Stimulated activated CD4-positive, alpha-beta T cell treated with anti-CD3 and anti-CD28 coated beads, Interleukin-12 subunit alpha, Interleukin-12 subunit beta, amount 100 ng/mL, for 24 hours (primary cell): ENCODE measurements around the gene TNFRSF17.
"Not testable (repeated sequence)": the region's sequence is repeated elsewhere in the genome, so short reads cannot be mapped to it uniquely, and the experiment has no call there.

Experiments
- DNase-seq, 2 experiments: peaks; one replicate each; pipeline ENCODE4 v3.0.0-alpha.2; 2020; ENCODE audit warnings: low read depth in 2 of 2

TNFRSF17 gene

DNA sequence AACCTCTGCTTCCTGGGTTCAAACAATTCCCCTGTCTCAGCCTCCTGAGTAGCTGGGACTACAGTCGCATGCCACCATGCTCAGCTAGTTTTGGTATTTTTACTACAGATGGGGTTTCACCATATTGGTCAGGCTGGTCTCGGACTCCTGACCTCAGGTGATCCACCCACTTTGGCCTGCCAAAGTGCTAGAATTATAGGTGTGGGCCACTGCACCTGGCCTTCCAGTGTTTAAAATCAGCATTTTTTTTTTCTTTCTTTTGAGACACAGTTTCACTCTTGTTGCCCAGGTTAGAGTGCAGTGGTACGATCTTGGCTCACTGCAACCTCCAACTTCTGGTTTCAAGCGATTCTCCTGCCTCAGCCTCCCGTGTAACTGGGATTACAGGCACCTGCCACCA, 5.3 kb downstream of the TNFRSF17 start:
- DNase-seq, result not testable (repeated sequence)

DNA sequence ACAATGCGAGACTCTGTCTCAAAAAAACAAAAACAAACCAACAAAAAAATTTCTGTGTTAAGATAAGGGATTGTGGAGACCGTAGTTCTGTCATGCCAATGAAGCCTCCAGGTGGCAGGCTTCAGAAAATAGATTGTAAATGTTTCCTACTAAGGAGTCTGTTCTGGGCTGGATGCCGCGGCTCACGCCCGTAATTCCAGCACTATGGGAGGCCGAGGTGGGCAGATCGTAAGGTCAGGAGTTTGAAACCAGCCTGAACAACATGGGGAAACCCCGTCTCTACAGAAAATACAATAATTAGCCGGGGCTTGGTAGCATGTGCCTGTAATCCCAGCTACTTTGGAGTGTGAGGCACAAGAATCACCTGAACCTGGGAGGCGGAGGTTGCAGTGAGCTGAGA, 7.1 kb downstream of the TNFRSF17 start:
- DNase-seq, result no peak

DNA sequence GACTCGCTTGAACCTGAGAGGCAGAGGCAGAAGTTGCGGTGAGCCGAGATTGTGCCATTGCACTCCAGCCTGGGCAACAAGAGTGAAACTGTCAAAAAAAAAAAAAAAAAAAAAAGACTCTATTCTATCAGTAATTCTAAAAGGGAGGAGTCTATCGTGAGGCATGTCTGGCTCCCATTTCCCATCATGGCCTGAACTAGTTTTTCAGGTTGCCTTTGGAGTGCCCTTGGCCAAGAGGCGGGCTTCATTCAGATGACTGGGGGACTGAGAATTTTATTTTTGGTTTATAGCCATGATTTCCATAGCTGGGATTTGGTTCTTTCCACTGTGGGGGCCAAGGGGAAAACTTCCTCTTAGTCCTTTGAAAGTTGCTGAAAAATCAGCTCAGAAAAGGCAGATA, 8.1 kb downstream of the TNFRSF17 start:
- no peak for DNase-seq

GRCh38 chr16:11976850-11977375, 11.9 kb downstream of the TNFRSF17 start:
- no peak for DNase-seq

GRCh38 chr16:11977376-11978041, 12.5 kb downstream of the TNFRSF17 start:
- DNase-seq, result no peak

GRCh38 chr16:11978080-11978479, 13.1 kb downstream of the TNFRSF17 start:
- no peak for DNase-seq

DNA sequence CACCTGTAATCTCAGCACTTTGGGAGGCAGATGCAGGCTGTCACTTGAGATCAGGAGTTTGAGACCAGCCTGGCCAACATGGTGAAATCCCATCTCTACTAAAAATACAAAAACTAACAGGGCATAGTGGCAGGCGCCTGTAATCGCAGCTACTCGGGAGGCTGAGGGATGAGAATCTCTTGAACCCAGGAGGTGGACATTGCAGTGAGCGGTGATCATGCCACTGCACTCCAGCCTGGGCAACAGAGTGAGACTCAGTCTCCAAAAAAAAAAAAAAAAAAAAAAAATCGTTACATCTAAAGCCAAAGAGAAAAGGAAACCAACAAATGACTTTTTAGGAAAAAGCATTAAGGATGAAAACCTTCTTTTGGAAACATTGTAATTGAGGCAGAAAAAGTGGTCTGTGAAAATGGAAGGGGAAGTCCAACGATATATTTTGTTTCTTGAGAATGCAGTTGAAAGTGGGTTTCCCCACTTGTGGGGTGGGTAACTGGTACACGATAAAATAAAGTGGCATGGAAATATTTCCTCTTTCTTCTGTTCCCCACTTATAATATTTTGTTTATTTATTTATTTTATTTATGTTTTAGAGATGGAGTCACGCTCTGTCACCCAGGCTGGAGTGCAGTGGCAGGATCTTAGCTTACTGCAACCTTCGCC, 14.1 kb downstream of the TNFRSF17 start:
- DNase-seq, result no peak

GRCh38 chr16:11980136-11980844, 15.3 kb downstream of the TNFRSF17 start:
- DNase-seq, result no peak

GRCh38 chr16:11985250-11985649, 20.2 kb downstream of the TNFRSF17 start:
- no peak for DNase-seq

- no peak for DNase-seq
Observed at GRCh38 chr16:11986521-11987057, 21.6 kb downstream of the TNFRSF17 start.

DNA sequence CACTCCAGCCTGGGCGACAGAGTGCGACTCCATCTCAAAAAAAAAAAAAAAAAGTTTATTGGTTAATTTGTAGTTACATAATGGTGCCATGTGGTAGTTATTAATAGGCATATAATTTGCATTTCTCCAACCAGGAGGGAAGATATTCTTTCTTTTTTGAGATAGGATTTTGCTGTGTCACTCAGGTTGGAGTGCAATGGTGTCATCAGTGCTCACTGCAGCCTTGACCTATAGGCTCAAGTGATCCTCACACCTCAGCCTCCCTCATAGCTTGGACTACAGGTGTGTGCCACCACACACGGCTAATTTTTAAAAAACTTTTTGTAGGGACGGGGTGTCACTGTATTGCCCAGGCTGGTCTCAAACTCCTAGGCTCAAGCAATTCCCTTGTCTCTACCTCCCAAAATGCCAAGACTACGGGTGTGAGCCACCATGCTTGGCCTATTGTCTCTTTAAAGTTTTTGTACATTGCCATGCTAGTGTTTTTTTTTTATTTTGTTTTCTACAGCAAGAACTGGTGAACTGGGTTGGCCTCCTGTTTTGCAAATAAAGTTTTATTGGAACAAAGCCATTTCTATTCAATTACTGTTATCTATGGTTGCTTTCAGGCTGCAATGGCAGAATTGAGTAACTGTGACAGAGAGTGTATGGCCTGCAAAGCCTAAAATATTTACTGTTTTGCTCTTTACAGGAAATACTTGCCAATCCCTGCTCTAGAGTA, 23.4 kb downstream of the TNFRSF17 start:
- DNase-seq, result no peak

GRCh38 chr16:11990702-11991390, 25.8 kb downstream of the TNFRSF17 start:
- no peak for DNase-seq

GRCh38 chr16:11992008-11992584, 27.1 kb downstream of the TNFRSF17 start:
- DNase-seq, result no peak

- no peak for DNase-seq
Observed at GRCh38 chr16:11992586-11993524, 27.8 kb downstream of the TNFRSF17 start.

DNA sequence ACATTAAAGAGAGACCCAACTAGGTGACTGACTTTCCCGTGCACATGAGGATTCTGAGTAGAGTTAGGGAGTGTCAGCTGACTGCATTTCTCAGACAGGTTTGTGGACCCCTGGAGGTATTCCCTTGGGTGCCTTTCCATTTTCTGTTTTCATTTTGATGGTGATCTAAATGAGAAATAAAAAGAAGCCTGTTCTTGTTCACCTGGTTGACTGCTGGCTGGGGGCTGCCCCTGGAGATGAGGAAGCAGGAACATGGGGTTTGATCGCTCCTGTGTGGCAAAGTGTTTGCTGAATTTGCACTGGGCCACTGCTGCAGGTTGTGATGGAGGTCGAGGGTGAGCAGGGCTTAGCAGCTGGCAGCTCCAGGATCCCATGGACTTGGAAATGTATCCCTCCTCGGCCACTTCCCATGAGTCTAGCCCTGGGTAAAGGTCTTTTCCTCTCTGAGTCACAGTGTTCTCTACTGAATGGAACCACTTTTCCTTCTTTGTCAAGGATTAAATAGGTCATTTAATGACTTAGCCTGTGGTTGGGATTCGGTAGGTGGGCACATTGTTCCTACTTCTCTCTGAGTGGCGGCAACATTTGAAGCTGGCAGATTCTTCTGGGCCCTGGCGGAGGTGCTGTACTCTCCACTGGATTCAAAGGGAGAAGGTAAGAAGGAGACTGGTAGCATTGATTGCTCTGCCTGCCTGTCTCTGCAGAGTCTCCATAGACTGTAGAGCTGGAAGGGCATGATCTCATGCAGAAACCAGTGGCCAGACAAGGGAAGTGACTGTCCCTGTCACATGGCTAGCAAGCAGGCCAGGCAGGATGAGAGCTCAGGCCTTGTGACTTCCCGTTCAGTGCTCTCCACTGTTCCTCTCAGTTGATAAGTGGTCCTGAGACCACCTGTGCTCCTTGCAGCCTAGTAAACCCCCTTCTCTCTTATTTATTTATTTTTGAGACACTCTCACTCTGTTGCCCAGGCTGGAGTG, 29.4 kb downstream of the TNFRSF17 start:
- no peak for DNase-seq

DNA sequence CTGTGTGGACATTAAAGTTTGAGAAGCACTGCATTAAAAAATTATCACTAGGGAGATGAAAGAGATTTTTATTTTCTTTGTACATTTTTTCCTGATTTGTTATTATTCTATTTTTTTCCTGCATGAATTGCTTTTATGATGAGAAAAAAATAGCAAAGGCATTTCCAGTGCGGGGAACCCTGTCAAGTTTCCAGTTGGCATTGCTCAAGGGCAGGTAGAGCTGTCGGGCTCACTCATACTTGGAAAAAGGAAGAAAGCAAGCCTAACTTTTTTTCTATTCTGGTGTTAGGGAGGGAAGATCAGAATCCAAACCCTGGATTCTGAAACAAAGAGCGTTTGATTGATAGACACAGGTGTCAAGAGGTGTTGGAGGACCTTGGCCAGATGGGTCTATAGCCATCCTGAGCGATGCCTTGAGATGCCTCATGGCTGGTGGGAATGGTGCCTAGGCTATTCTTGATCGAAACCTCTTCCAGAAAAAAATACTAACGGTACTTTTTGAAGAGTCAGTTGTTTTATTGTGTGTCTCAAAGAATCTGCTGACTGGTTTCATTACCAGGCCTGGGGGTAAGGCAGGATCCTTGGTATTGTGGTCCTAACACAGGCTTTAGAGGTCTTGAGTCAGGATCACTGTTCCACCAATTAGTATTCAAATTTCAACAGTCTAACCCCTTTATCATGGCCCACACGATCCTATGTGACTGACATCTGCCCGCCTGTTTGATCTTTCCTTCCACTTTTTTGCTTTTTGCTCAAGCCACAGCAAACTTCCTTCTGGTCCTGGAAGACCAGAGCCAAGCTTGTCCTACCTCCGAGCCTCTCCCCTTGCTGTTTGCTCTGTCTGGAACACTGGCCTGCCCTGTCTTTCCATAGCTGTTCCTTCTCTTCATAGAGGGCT, 31.7 kb downstream of the TNFRSF17 start:
- no peak for DNase-seq

DNA sequence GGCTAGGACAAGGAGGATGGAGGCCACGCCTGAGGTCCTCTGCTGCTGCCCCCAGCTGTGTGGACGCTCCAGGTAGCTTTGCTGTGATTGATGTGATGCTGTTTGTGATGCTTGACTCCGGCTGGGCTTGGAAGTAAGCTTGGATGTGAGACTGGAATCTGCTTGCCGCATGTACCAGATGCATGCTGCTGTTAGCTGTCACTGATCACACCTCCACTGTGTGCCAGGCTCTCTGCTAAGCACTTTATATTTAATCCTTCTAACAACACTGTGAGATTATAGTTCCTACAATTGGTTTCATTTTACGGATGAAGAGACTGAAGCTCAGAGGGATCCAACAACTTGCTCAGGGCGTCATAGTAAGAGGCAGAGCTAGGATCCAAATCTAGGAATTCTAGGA, 35.0 kb downstream of the TNFRSF17 start:
- DNase-seq, result no peak
